ENCODE measurements around the gene OXA1L. TPM values are rescaled to one million over a fixed set of nuclear protein-coding genes. Genes with fewer than 3 reads are reported as not detected.

OXA1L gene
- total and polyA plus RNA-seq, 2 donors from 2014 or later = 80.8 to 101 TPM

GRCh38 chr14:22800346-22800745 lies 33.9 kb downstream of the OXA1L start:
- Histone ChIP-seq H3K9ac (ENCODE audit: low read length in 3 of 3) (no peak overlapping the region), H3K4me3 (ENCODE audit: low read length in 3 of 3) (no peak overlapping the region), H3K27ac (ENCODE audit: low read depth in 2 of 2, low read length in 2 of 2) (peak overlapping the region in 1 of 2 donors; percentile 48), H3K4me1 (ENCODE audit: control insufficient read depth in 2 of 3, insufficient read depth in 2 of 3, low read depth in 1 of 3, low read length in 3 of 3) (peaks cover 0 to 25% (median 21%) of the 10 kb centered on the region in 3 donors), H3K27me3 (ENCODE audit: control insufficient read depth, insufficient read depth, low read length) (no peaks in the 10 kb centered on the region), H3K36me3 (ENCODE audit: control insufficient read depth in 2 of 3, insufficient read depth in 3 of 3, low read length in 3 of 3) (no peaks in the 10 kb centered on the region), H3K9me3 (ENCODE audit: control insufficient read depth in 2 of 3, insufficient read depth in 1 of 3, low read length in 3 of 3) (no peaks in the 10 kb centered on the region)
- intact Hi-C loops (cut with DNase I) = no loop called here
- FAIRE-seq = no peak
- no peak for TF ChIP-seq CTCF (IDR thresholded peaks at IDR 0.05; ENCODE audit: borderline replicate concordance, extremely low read depth, insufficient read depth)
- no peak for DNase-seq

- Histone ChIP-seq H3K9me3 (ENCODE audit: control insufficient read depth in 2 of 3, insufficient read depth in 1 of 3, low read length in 3 of 3) (no peaks in the 10 kb centered on the region), H3K4me3 (ENCODE audit: low read length in 3 of 3) (no peak overlapping the region), H3K27ac (ENCODE audit: low read depth in 2 of 2, low read length in 2 of 2) (no peak overlapping the region), H3K27me3 (ENCODE audit: control insufficient read depth, insufficient read depth, low read length) (no peaks in the 10 kb centered on the region), H3K9ac (ENCODE audit: low read length in 3 of 3) (no peak overlapping the region), H3K36me3 (ENCODE audit: control insufficient read depth in 2 of 3, insufficient read depth in 3 of 3, low read length in 3 of 3) (no peaks in the 10 kb centered on the region), H3K4me1 (ENCODE audit: control insufficient read depth in 2 of 3, insufficient read depth in 2 of 3, low read depth in 1 of 3, low read length in 3 of 3) (peaks cover 0 to 20% (median 15%) of the 10 kb centered on the region in 3 donors)
- intact Hi-C loops (cut with DNase I) = no loop called here
- peak in 2 of 5 donors; percentile 48 to 61 for DNase-seq
- no peak for TF ChIP-seq CTCF (IDR thresholded peaks at IDR 0.05; ENCODE audit: borderline replicate concordance, extremely low read depth, insufficient read depth)
- no peak for FAIRE-seq
These were observed 35.2 kb downstream of the OXA1L start for GRCh38 chr14:22801716-22802115.

GRCh38 chr14:22802860-22803686 lies 36.6 kb downstream of the OXA1L start:
- FAIRE-seq (no peak), DNase-seq (no peak)
- H3K4me3 ChIP-seq (ENCODE audit: low read length in 3 of 3) = no peak overlapping the region
- no peak for TF ChIP-seq CTCF (IDR thresholded peaks at IDR 0.05; ENCODE audit: borderline replicate concordance, extremely low read depth, insufficient read depth)
- no peaks in the 10 kb centered on the region for H3K36me3 ChIP-seq (ENCODE audit: control insufficient read depth in 2 of 3, insufficient read depth in 3 of 3, low read length in 3 of 3)
- peaks cover 0 to 13% (median 12%) of the 10 kb centered on the region in 3 donors for H3K4me1 ChIP-seq (ENCODE audit: control insufficient read depth in 2 of 3, insufficient read depth in 2 of 3, low read depth in 1 of 3, low read length in 3 of 3)
- H3K27ac ChIP-seq (ENCODE audit: low read depth in 2 of 2, low read length in 2 of 2) = no peak overlapping the region
- H3K27me3 ChIP-seq (ENCODE audit: control insufficient read depth, insufficient read depth, low read length) = no peaks in the 10 kb centered on the region
- H3K9me3 ChIP-seq (ENCODE audit: control insufficient read depth in 2 of 3, insufficient read depth in 1 of 3, low read length in 3 of 3) = no peaks in the 10 kb centered on the region
- intact Hi-C loops (cut with DNase I) = no loop called here
- H3K9ac ChIP-seq (ENCODE audit: low read length in 3 of 3) = no peak overlapping the region

Data from kidney (tissue), 14 donors.